ENCODE data around the gene RNASEH1.
A peak's percentile ranks its signal among the peaks of the same experiment; 100 is the strongest.

The RNASEH1 gene

GRCh38 chr2:3547915-3548314, 10.2 kb downstream of the RNASEH1 start:
- peaks cover 97% of the 10 kb centered on the region for H3K36me3 ChIP-seq (ENCODE audit: control insufficient read depth, insufficient read depth, low read length)
- H3K9me3 ChIP-seq (ENCODE audit: control insufficient read depth, insufficient read depth, low read depth, low read length): no peaks in the 10 kb centered on the region
- no peak overlapping the region for H3K9ac ChIP-seq (ENCODE audit: low read length)
- no peak overlapping the region for H3K4me3 ChIP-seq (ENCODE audit: low read depth, low read length)
- H3K27me3 ChIP-seq (ENCODE audit: control insufficient read depth, insufficient read depth, low read length): no peaks in the 10 kb centered on the region
- H3K27ac ChIP-seq (ENCODE audit: low read depth, low read length): no peak overlapping the region
- no peaks in the 10 kb centered on the region for H3K4me1 ChIP-seq (ENCODE audit: control insufficient read depth, insufficient read depth, low read length)

- H3K27ac ChIP-seq (ENCODE audit: low read depth, low read length): no peak overlapping the region
- peaks cover 97% of the 10 kb centered on the region for H3K36me3 ChIP-seq (ENCODE audit: control insufficient read depth, insufficient read depth, low read length)
- no peak overlapping the region for H3K9ac ChIP-seq (ENCODE audit: low read length)
- H3K9me3 ChIP-seq (ENCODE audit: control insufficient read depth, insufficient read depth, low read depth, low read length): no peaks in the 10 kb centered on the region
- no peak overlapping the region for H3K4me3 ChIP-seq (ENCODE audit: low read depth, low read length)
- no peaks in the 10 kb centered on the region for H3K27me3 ChIP-seq (ENCODE audit: control insufficient read depth, insufficient read depth, low read length)
- no peaks in the 10 kb centered on the region for H3K4me1 ChIP-seq (ENCODE audit: control insufficient read depth, insufficient read depth, low read length)
Measured at GRCh38 chr2:3545788-3546478, 12.2 kb downstream of the RNASEH1 start.

- Histone ChIP-seq H3K27ac (ENCODE audit: low read depth, low read length) (no peak overlapping the region), H3K4me3 (ENCODE audit: low read depth, low read length) (no peak overlapping the region), H3K9me3 (ENCODE audit: control insufficient read depth, insufficient read depth, low read depth, low read length) (no peaks in the 10 kb centered on the region), H3K27me3 (ENCODE audit: control insufficient read depth, insufficient read depth, low read length) (no peaks in the 10 kb centered on the region), H3K4me1 (ENCODE audit: control insufficient read depth, insufficient read depth, low read length) (no peaks in the 10 kb centered on the region), H3K36me3 (ENCODE audit: control insufficient read depth, insufficient read depth, low read length) (peaks cover 87% of the 10 kb centered on the region), H3K9ac (ENCODE audit: low read length) (no peak overlapping the region)
Measured at GRCh38 chr2:3543023-3543683, 15.0 kb downstream of the RNASEH1 start.

- Histone ChIP-seq H3K9ac (ENCODE audit: low read length) (no peak overlapping the region), H3K4me1 (ENCODE audit: control insufficient read depth, insufficient read depth, low read length) (no peaks in the 10 kb centered on the region), H3K27me3 (ENCODE audit: control insufficient read depth, insufficient read depth, low read length) (no peaks in the 10 kb centered on the region), H3K27ac (ENCODE audit: low read depth, low read length) (no peak overlapping the region), H3K4me3 (ENCODE audit: low read depth, low read length) (no peak overlapping the region), H3K9me3 (ENCODE audit: control insufficient read depth, insufficient read depth, low read depth, low read length) (no peaks in the 10 kb centered on the region), H3K36me3 (ENCODE audit: control insufficient read depth, insufficient read depth, low read length) (peaks cover 77% of the 10 kb centered on the region)
Measured at GRCh38 chr2:3542107-3542506, 16.0 kb downstream of the RNASEH1 start.

GRCh38 chr2:3539836-3540235, 18.3 kb downstream of the RNASEH1 start:
- Histone ChIP-seq H3K9ac (ENCODE audit: low read length) (no peak overlapping the region), H3K27ac (ENCODE audit: low read depth, low read length) (no peak overlapping the region), H3K27me3 (ENCODE audit: control insufficient read depth, insufficient read depth, low read length) (no peaks in the 10 kb centered on the region), H3K4me3 (ENCODE audit: low read depth, low read length) (no peak overlapping the region), H3K36me3 (ENCODE audit: control insufficient read depth, insufficient read depth, low read length) (peaks cover 54% of the 10 kb centered on the region), H3K9me3 (ENCODE audit: control insufficient read depth, insufficient read depth, low read depth, low read length) (no peaks in the 10 kb centered on the region), H3K4me1 (ENCODE audit: control insufficient read depth, insufficient read depth, low read length) (peaks cover 11% of the 10 kb centered on the region; the same call in 1 of the 2 replicates)

GRCh38 chr2:3536682-3537632, 21.2 kb downstream of the RNASEH1 start:
- no peaks in the 10 kb centered on the region for H3K9me3 ChIP-seq (ENCODE audit: control insufficient read depth, insufficient read depth, low read depth, low read length)
- H3K9ac ChIP-seq (ENCODE audit: low read length): peak overlapping the region; percentile 49
- no peak overlapping the region for H3K27ac ChIP-seq (ENCODE audit: low read depth, low read length)
- peaks cover 25% of the 10 kb centered on the region for H3K36me3 ChIP-seq (ENCODE audit: control insufficient read depth, insufficient read depth, low read length)
- peak overlapping the region; percentile 41; the same call in 1 of the 2 replicates for H3K4me3 ChIP-seq (ENCODE audit: low read depth, low read length)
- H3K4me1 ChIP-seq (ENCODE audit: control insufficient read depth, insufficient read depth, low read length): peaks cover 11% of the 10 kb centered on the region; the same call in 1 of the 2 replicates
- H3K27me3 ChIP-seq (ENCODE audit: control insufficient read depth, insufficient read depth, low read length): no peaks in the 10 kb centered on the region

GRCh38 chr2:3535794-3536681, 22.1 kb downstream of the RNASEH1 start:
- Histone ChIP-seq H3K27me3 (ENCODE audit: control insufficient read depth, insufficient read depth, low read length) (no peaks in the 10 kb centered on the region), H3K4me1 (ENCODE audit: control insufficient read depth, insufficient read depth, low read length) (peaks cover 11% of the 10 kb centered on the region; the same call in 1 of the 2 replicates), H3K9me3 (ENCODE audit: control insufficient read depth, insufficient read depth, low read depth, low read length) (no peaks in the 10 kb centered on the region), H3K27ac (ENCODE audit: low read depth, low read length) (peak overlapping the region; percentile 4; the same call in 1 of the 2 replicates), H3K36me3 (ENCODE audit: control insufficient read depth, insufficient read depth, low read length) (peaks cover 16% of the 10 kb centered on the region), H3K4me3 (ENCODE audit: low read depth, low read length) (peak overlapping the region; percentile 41), H3K9ac (ENCODE audit: low read length) (peak overlapping the region; percentile 49)

GRCh38 chr2:3535467-3535793, 22.7 kb downstream of the RNASEH1 start:
- H3K4me1 ChIP-seq (ENCODE audit: control insufficient read depth, insufficient read depth, low read length): peaks cover 11% of the 10 kb centered on the region; the same call in 1 of the 2 replicates
- no peaks in the 10 kb centered on the region for H3K27me3 ChIP-seq (ENCODE audit: control insufficient read depth, insufficient read depth, low read length)
- H3K9ac ChIP-seq (ENCODE audit: low read length): no peak overlapping the region
- peak overlapping the region; percentile 4; the same call in 1 of the 2 replicates for H3K27ac ChIP-seq (ENCODE audit: low read depth, low read length)
- H3K36me3 ChIP-seq (ENCODE audit: control insufficient read depth, insufficient read depth, low read length): peaks cover 12% of the 10 kb centered on the region
- H3K4me3 ChIP-seq (ENCODE audit: low read depth, low read length): no peak overlapping the region
- H3K9me3 ChIP-seq (ENCODE audit: control insufficient read depth, insufficient read depth, low read depth, low read length): no peaks in the 10 kb centered on the region

GRCh38 chr2:3534251-3534814, 23.8 kb downstream of the RNASEH1 start:
- Histone ChIP-seq H3K4me3 (ENCODE audit: low read depth, low read length) (no peak overlapping the region), H3K9me3 (ENCODE audit: control insufficient read depth, insufficient read depth, low read depth, low read length) (no peaks in the 10 kb centered on the region), H3K36me3 (ENCODE audit: control insufficient read depth, insufficient read depth, low read length) (peaks cover 2% of the 10 kb centered on the region), H3K4me1 (ENCODE audit: control insufficient read depth, insufficient read depth, low read length) (peaks cover 11% of the 10 kb centered on the region; the same call in 1 of the 2 replicates), H3K27ac (ENCODE audit: low read depth, low read length) (no peak overlapping the region), H3K9ac (ENCODE audit: low read length) (no peak overlapping the region), H3K27me3 (ENCODE audit: control insufficient read depth, insufficient read depth, low read length) (no peaks in the 10 kb centered on the region)

GRCh38 chr2:3533836-3534235, 24.3 kb downstream of the RNASEH1 start:
- no peaks in the 10 kb centered on the region for H3K27me3 ChIP-seq (ENCODE audit: control insufficient read depth, insufficient read depth, low read length)
- no peak overlapping the region for H3K27ac ChIP-seq (ENCODE audit: low read depth, low read length)
- H3K36me3 ChIP-seq (ENCODE audit: control insufficient read depth, insufficient read depth, low read length): no peaks in the 10 kb centered on the region
- H3K4me3 ChIP-seq (ENCODE audit: low read depth, low read length): no peak overlapping the region
- no peak overlapping the region for H3K9ac ChIP-seq (ENCODE audit: low read length)
- no peaks in the 10 kb centered on the region for H3K9me3 ChIP-seq (ENCODE audit: control insufficient read depth, insufficient read depth, low read depth, low read length)
- H3K4me1 ChIP-seq (ENCODE audit: control insufficient read depth, insufficient read depth, low read length): peaks cover 11% of the 10 kb centered on the region; the same call in 1 of the 2 replicates

All from HUES6 (cell line).